Measurements from ENCODE around the gene RUNX1.

- TF ChIP-seq POLR2AphosphoS5 (IDR thresholded peaks at IDR 0.05): no peak
- TF ChIP-seq CTCF (IDR thresholded peaks at IDR 0.05): no peak
Measured at GRCh38 chr21:35044128-35044527, 5.0 kb downstream of the RUNX1 start.
